Vagina (tissue), 2 donors: ENCODE results near the gene PRICKLE2.

ENCODE experiments used
- POLR2A ChIP-seq, 2 donors: fragments of 450-650 bp; IDR thresholded peaks; one replicate each; pipeline ENCODE4 v1.6.1; 2017; ENCODE audit warnings: antibody characterized with exemption in 2 of 2, mild to moderate bottlenecking in 2 of 2, moderate library complexity in 2 of 2
- POLR2AphosphoS5 ChIP-seq, 2 donors: sonication (generic); formaldehyde crosslinking; IDR thresholded peaks; one replicate each; pipeline ENCODE4 v1.9.0; 2017; ENCODE audit warnings: antibody characterized with exemption in 2 of 2, mild to moderate bottlenecking in 2 of 2, low read depth in 1 of 2; ENCODE audit not compliant: insufficient read depth in 1 of 2
- TF ChIP-seq, protein P1 (sequence below), 3 experiments: fragments of 450-650 bp in 2 of 3; fragments of 200-600 bp in 1 of 3; sonication (generic) in 1 of 3; IDR thresholded peaks; one replicate each; pipeline ENCODE4 v1.5.1; 2017 to 2019; ENCODE audit warnings: antibody characterized with exemption in 3 of 3, mild to moderate bottlenecking in 2 of 3, moderate library complexity in 2 of 3

- TF ChIP-seq, protein P1, sequence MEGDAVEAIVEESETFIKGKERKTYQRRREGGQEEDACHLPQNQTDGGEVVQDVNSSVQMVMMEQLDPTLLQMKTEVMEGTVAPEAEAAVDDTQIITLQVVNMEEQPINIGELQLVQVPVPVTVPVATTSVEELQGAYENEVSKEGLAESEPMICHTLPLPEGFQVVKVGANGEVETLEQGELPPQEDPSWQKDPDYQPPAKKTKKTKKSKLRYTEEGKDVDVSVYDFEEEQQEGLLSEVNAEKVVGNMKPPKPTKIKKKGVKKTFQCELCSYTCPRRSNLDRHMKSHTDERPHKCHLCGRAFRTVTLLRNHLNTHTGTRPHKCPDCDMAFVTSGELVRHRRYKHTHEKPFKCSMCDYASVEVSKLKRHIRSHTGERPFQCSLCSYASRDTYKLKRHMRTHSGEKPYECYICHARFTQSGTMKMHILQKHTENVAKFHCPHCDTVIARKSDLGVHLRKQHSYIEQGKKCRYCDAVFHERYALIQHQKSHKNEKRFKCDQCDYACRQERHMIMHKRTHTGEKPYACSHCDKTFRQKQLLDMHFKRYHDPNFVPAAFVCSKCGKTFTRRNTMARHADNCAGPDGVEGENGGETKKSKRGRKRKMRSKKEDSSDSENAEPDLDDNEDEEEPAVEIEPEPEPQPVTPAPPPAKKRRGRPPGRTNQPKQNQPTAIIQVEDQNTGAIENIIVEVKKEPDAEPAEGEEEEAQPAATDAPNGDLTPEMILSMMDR (IDR thresholded peaks at IDR 0.05) = no peak
- TF ChIP-seq POLR2AphosphoS5 (IDR thresholded peaks at IDR 0.05; ENCODE audit: insufficient read depth in 1 of 2, low read depth in 1 of 2) = no peak
- no peak for TF ChIP-seq POLR2A (IDR thresholded peaks at IDR 0.05)
Measured at GRCh38 chr3:64049136-64049535, 176.1 kb downstream of the PRICKLE2 start.
